GM20000 (cell line): ENCODE measurements around the gene ADNP.
"Not testable (repeated sequence)": the region's sequence is repeated elsewhere in the genome, so short reads cannot be mapped to it uniquely, and the experiment has no call there.

Experiments used
- DNase-seq: peaks from one replicate; pipeline ENCODE4 v3.0.0; 2012; ENCODE audit warnings: low spot score
- TF ChIP-seq, protein P1 (sequence below): IDR thresholded peaks from 2 replicates; pipeline ENCODE4 v1.5.1; 2012; ENCODE audit warnings: mild to moderate bottlenecking, control low read depth; ENCODE audit errors: extremely low read depth, missing control alignments

ADNP gene

GRCh38 chr20:50886184-50886790 is 45.0 kb downstream of the ADNP start:
- no peak for DNase-seq
- TF ChIP-seq, protein P1, sequence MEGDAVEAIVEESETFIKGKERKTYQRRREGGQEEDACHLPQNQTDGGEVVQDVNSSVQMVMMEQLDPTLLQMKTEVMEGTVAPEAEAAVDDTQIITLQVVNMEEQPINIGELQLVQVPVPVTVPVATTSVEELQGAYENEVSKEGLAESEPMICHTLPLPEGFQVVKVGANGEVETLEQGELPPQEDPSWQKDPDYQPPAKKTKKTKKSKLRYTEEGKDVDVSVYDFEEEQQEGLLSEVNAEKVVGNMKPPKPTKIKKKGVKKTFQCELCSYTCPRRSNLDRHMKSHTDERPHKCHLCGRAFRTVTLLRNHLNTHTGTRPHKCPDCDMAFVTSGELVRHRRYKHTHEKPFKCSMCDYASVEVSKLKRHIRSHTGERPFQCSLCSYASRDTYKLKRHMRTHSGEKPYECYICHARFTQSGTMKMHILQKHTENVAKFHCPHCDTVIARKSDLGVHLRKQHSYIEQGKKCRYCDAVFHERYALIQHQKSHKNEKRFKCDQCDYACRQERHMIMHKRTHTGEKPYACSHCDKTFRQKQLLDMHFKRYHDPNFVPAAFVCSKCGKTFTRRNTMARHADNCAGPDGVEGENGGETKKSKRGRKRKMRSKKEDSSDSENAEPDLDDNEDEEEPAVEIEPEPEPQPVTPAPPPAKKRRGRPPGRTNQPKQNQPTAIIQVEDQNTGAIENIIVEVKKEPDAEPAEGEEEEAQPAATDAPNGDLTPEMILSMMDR: no peak

DNA sequence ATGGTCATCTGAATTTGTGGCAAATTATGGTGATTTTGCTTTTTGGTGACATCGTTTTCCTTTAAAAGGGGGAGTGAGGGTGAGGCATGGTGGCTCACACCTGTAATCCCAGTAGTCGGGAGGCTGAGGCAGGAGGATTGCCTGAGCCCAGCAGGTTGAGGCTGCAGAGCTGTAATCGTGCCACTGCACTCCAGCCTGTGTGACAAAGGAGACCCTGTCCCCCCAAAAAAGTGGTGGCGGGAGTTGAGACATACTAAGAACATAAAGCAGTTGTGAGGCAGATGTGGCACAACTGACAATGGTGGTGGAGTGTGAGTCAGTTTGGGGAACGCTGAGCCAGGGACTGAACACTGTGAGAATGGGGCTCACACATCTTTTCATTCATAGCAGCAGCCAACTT is 45.5 kb downstream of the ADNP start:
- no peak for DNase-seq
- TF ChIP-seq, protein P1: no peak

GRCh38 chr20:50885068-50885467 is 46.2 kb downstream of the ADNP start:
- TF ChIP-seq, protein P1: no peak
- no peak for DNase-seq

GRCh38 chr20:50883856-50884255 is 47.4 kb downstream of the ADNP start:
- no peak for DNase-seq
- TF ChIP-seq, protein P1: no peak

DNA sequence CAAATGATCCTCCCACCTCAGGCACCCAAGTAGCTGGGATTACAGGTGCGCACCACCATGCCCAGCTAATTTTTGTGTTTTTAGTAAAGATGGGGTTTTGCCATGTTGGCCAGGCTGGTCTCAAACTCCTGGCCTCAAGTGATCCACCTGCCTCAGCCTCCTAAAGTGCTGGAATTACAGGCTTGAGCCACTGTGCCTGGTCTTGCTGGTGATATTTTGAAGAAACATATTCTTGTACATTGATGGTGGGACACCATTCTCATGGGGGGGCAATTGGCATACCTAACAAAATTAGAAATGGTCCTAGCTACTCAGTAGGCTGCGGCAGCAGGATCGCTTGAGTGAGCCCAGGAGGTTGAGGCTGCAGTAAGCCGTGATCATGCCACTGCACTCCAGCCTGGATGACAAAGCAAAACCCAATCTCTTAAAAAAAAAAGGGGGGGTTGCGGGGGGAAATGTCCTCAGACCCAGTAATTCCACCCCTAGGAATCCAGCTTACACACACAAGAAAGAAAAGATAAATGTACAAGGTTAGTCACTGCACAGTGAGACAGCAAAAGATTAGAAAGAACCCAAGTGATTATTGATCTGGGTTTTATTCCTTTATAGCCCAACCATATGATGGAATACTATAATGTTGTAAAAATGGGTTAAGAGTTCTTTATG is 49.3 kb downstream of the ADNP start:
- not testable (repeated sequence) for DNase-seq

DNA sequence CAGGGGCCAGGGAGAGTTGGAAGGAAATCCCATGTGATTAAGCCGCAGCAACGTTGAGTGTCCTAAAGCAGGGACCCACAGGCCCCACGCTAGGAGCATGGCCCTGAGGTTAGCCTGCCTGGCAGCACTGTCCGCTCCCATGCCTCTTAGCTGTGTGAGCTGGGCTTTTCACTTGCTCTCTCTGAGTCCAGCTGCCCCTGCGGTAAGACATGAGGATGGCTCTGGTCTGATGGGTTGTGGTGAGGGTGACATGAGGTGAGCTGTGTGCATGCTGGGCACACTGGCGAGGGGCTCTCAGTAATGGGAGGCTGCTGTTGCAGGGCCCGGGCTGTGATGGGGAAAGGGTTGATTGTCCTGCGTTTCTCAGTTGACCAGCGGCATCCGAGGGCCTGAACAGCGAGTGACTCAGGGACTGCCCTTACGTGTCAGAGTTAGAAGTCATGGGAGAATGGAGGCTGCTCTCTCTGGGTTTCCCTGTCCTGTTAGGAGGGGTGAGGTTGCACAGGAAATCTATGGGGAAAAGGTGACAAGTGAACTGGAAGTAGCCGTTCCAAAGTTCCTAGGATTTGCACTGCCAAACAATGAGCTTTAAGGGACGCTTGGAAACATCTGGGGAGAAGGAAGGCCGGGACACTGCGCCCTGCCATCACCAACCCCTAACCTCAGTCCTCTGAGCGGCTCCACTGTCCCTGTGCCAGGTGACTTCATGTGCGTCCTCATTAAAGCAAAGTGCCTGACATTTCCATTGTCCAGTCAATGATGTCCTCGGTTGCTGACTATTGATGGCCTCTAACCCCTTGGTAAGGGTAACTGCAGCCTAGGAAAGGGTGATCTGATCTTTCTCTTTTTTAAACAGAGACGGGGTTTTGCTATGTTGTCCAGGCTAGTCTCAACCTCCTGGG is 51.3 kb downstream of the ADNP start:
- TF ChIP-seq, protein P1: no peak
- no peak for DNase-seq

DNA sequence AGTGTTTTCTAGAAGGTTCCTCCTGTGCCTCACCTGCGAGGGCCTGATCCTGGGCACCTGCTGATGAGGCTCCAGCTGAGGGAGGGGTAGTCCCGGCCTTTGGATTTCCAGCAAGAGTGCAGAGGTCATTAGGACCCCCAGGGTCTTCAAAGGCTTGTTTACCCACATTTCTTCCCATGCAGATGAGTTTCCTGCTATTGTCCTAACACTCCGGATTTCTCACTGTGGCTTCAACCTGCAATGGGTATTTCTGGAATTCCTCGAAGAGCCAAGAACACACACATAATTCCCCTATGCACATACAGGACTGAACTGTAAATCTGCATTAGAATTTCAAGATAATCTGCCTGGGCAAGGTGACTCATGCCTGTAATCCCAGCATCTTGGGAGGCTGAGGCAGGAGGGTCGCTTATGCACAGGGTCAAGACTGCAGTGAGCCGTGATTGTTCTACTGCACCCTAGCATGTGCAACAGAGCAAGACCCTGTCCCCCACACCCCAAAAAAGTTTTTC is 53.9 kb downstream of the ADNP start:
- no peak for DNase-seq
- TF ChIP-seq, protein P1: no peak
